Measurements from ENCODE around the gene PTGFRN.

- TF ChIP-seq CTCF (IDR thresholded peaks at IDR 0.05; ENCODE audit: low read depth, low read length, missing input control) (no peak), RAD21 (IDR thresholded peaks at IDR 0.05) (no peak), FOXA1 (IDR thresholded peaks at IDR 0.05) (no peak), GABPA (IDR thresholded peaks at IDR 0.05 in 1 of 2, conservative IDR thresholded peaks at IDR 0.05 in 1 of 2) (no peak), EGR1 (IDR thresholded peaks at IDR 0.05; ENCODE audit: low read depth in 2 of 2) (no peak), MAX (IDR thresholded peaks at IDR 0.05) (no peak), YY1 (IDR thresholded peaks at IDR 0.05) (no peak)
Observed at GRCh38 chr1:116902723-116903383, 6.9 kb upstream of the PTGFRN start.
